Fibroblast of upper back skin (primary cell): ENCODE measurements around the gene MEIS2.

Experiments
- DNase-seq: peaks from one replicate; pipeline ENCODE4 v3.0.0-alpha.2; 2013

The MEIS2 gene

DNA sequence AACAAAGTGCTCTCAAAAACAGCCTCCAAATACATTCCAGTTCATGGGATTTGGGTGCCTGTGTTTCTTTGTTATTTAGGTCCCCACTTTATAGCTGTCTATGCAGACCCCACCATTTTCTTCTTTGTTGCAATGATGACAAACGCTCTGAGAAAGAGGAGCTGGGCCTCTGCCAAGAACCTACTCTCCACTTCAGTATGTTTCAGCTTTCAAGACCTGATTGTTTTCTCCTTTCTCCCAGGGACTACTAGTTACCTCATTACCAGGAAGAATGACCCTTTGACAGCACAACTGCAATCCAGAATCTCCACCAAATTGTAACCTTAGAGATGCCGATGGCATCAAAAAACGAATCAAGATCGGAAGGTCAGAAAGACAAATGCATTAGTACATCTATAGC is 236.8 kb downstream of the MEIS2 start:
- peak; percentile 26 for DNase-seq

DNA sequence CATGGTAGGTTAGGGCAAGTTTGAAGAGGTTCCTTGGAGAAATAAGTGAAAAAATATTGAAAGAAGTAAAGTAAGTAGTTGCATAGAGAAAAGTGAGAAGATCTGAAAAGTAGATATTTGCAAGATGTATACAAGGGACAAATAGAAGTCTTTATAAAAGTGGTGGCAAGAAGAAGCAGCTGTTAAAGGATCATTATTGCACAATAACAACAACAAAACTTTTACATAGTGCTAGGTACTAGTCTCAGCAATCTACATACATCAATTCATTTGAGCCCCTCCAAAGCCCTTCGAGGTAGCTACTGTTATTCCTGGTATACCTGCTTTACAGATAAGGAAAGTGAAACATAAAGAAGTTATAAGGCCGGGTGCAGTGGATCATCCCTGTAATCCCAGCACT is 239.6 kb downstream of the MEIS2 start:
- no peak for DNase-seq

DNA sequence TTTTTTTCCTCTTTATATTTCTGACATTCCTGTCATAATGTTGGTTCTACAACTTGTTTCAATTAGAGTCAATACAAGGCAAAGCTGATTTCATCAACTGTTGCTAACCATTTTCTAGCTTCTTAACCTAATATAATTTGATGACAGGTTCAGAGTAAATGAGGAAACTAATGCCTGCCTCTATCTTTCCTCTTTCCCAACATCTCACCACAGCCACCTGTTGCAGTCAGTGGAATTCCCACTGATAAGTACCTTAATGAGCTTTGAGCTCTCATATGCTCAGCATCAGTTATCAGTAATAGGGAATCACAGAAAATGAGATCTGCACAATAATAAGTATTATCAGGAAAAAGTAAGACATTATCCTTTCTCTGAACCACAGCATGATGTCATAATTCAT is 241.9 kb downstream of the MEIS2 start:
- no peak for DNase-seq

DNA sequence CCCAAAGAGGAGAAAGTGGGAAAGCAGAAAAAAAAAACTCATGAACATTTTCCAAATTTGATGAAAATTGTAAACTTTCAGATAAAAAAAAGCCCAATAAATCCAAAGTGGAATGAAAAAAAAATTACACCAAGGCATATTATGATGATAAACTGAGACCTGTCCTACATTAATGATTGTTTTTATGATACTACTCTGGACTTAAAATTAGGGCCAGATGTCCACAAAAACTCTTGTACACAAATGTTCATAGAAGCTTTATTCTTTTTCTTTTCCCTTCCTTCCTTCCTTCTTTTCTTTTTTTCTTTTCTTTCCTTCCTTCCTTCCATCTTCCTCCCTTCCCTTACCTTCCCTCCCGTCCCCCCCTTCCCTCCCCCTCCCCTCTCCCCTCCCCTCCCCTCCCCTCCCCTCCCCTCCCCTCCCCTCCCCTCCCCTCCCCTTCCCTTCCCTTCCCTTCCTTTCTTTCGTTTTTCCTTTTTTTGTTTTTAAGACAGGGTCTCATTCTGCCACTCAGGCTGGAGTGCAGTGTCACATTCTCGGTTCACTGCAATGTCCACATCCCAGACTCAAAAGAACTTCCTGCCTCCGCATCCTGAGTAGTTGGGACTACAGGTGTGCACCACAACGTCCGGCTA is 243.9 kb downstream of the MEIS2 start:
- no peak for DNase-seq

DNA sequence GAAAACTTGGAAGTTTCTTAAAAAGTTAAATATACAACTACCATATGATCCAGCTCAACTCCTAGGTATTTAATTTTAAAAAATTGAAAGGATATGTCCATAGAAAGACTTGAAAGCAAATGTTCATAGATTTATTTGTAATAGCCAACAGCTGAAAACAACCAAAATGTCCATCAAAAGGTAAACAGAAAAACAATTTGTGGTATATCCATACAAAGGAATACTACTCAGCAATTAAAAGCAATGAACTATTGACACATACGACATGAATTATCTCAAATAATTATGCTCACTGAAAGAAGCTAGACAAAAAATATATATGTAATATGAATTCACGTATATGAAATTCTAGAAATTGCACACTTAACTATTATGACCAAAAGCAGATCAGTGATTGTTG is 249.5 kb downstream of the MEIS2 start:
- DNase-seq: no peak

DNA sequence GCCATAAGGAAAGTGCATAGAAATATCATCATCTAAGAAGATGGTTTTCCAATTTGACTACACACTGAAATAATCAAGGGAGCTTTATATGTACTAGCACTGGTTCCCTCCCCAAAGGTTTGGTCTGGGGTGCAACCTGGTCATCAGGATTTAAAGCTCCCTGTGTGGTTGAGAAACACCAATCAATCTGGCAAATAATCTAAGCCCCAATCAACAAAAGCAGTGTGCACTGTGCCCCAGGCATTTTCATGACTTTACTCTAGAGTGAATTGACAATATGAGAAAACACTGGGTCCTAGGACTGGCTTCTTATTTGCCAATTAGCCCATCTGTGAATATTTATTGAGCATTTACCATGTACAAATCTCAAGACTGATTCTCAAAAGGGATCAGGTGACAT is 255.1 kb downstream of the MEIS2 start:
- no peak for DNase-seq

DNA sequence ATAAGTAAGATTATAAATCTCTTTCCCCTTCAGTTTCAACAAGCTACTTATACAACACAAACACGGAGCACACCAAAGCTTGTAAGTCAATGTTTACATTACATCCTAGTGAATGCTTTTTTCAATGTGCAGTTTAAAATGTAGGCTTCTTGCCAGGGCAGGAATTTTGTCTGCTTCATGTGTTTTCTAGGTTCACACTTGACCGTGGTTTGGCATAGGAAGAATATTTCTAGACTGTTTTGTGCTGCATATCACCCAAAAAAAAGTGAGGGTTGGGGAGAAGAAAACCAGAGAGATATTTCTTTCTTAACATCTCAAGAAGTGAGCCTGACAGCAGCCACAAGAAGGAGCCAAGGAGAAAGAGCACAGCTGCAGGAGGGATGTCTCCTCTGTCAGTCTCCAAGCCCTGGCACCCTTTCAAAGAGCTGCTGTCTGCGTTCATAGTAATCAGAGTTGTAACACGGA is 255.8 kb downstream of the MEIS2 start:
- DNase-seq: peak; percentile 84

DNA sequence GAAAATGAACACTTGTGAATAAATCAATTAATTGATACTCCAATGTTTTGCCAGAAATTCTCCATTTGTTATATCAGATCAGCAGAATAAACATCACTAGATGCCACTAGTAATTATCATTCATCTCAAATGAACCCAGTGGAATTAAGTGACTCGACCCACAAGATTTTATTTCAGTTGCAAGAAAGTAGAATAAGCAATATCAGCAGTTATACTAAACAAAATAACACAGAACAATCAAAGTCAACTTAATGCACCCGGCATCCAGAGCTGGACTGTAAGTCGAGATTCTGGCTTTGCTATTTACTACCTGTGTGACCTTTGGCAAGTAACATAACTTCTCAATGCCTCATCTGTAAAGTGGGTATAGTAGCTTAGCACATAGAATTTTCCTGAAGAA is 256.5 kb downstream of the MEIS2 start:
- DNase-seq: no peak

DNA sequence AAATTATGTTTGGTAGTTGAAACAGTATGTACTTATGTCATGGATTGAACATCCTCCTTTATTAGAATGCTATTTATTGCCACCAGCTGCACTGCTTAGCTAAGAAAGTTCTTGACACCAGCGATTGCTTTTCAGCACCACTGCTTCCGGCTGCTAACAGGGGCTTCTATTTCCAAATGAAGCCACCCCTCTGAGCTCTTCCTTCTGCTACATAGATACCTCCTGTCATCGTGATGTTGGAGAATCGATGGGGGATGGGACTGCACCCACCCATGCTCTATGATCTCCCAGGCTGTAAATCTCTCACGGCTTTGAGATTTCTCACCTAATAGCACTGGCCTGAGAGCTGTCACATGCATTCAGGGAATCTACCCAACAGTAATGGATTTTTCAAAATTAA is 259.2 kb downstream of the MEIS2 start:
- DNase-seq: no peak
